NCI-H1048 (cell line): Measurements from ENCODE around the gene BRIX1.
A peak's percentile ranks its signal among the peaks of the same experiment; 100 is the strongest.
"Not testable (repeated sequence)": the region's sequence is repeated elsewhere in the genome, so short reads cannot be mapped to it uniquely, and the experiment has no call there.

Experiments
- DNase-seq: peaks from one replicate; lab custom pipeline; 2025; lab: John Stamatoyannopoulos, UW

Gene BRIX1

GRCh38 chr5:34914671-34915138 is 806 bp upstream of the BRIX1 start:
- no peak for DNase-seq

- no peak for DNase-seq
These were observed 313 bp downstream of the BRIX1 start for GRCh38 chr5:34915856-34916192.

GRCh38 chr5:34916518-34916917 is 1.0 kb downstream of the BRIX1 start:
- DNase-seq: no peak

- DNase-seq: no peak
These were observed 2.5 kb downstream of the BRIX1 start for GRCh38 chr5:34918025-34918424.

DNA sequence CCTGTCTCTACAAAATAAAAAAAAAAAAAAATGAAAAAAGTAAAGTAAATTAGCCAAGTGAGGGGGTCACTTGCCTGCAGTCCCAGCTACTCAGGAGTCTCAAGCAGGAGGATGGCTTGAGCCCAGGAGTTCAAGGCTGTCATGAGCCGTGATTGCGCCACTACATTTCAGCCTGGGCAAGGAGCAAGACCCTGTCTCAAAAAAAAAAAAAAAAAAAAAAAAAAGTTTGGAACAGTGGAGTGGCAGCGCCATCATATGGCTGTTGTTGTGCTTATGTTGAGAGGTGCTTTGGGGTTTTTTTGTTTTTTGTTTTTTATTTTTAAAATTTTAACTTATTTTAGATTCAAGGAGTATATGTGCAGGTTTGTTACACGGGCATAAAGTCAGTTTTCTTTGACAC is 3.6 kb downstream of the BRIX1 start:
- no peak for DNase-seq

DNA sequence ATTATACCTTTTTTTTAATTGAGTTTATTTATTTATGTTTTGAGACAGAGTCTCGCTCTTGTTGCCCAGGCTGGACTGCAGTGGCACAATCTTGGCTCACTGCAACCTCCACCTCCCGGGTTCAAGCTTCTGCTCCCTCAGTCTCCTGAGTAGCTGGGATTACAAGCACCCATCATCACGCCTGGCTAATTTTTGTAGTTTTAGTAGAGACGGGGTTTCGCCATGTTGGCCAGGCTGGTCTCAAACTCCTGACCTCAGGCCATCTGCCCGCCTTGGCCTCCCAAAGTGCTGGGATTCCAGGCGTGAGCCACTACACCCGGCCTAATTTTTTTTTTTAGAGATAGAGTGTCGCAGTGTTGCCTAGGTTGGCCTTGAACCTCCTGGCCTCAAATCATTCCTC is 7.7 kb downstream of the BRIX1 start:
- not testable (repeated sequence) for DNase-seq

- no peak for DNase-seq
These were observed 8.4 kb downstream of the BRIX1 start for GRCh38 chr5:34923694-34924461.

DNA sequence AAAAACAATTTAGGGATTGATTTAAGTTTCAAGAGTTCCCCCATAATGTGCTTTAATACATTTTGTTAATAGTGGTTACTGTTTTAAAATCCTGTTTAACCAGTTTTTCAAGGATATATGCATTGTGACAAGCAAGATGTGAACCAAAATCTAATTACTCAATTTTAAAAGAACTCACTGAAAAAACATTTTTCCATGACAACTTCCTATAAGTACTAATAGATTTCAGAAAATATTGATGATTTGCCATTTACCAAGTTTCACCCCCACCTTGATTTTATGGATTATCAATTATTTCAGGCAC is 8.9 kb downstream of the BRIX1 start:
- DNase-seq: no peak

- no peak for DNase-seq
These were observed 10.9 kb downstream of the BRIX1 start for GRCh38 chr5:34926318-34926888.

DNA sequence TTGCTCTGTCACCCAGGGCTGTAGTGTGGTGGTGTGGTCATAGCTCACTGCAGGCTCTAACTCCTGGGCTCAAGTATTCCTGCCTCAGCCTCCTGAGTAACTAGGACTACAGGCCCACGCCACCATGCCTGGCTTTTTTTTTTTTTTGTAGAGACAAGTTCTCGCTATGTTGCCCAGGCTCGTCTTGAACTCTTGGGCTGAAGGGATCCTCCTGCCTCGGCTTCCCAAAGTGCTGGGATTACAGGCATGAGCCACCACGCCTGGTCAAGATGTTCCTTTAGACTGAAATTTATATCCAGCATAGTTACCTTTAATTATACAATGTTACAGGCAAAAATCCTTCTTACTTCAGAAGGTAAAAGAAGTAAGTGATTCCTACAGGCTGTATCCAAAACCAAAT is 12.3 kb downstream of the BRIX1 start:
- no peak for DNase-seq

- no peak for DNase-seq
These were observed 12.8 kb downstream of the BRIX1 start for GRCh38 chr5:34928267-34928666.

DNA sequence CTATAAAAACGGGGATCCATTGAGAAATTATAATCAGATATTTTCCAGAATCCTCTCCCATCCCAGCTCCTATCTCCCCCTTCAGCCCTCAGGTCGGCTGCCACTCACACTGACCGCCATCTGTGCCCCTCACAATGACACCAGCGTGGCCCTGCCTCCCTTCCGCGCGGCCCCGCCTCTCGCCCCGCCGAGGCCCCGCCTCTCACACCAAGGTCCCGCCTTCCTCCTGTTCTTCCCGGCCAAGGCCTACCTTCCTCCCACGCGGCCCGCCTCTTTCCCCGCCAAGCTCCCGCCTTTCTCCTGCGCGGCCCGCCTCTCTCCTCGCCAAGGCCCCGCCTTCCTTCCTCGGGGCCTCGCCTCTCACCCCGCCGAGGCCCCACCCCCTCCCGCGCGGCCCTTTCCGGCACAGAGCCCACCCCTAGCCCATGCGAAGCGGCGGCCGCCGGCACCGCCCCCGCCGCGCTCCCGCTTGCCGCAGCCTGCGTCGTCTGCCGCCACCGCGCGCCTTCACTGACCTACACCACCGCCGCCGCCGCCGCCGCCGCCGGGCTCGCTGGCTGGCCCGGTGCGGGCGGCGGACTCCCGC is 13.7 kb downstream of the BRIX1 start, which contains the start of gene DNAJC21:
TSS of gene DNAJC21 (plus strand) at position 426 of the 586 bp plus-strand sequence. CDS start 261 bp downstream, outside the sequence.
- peak; percentile 90 for DNase-seq

DNA sequence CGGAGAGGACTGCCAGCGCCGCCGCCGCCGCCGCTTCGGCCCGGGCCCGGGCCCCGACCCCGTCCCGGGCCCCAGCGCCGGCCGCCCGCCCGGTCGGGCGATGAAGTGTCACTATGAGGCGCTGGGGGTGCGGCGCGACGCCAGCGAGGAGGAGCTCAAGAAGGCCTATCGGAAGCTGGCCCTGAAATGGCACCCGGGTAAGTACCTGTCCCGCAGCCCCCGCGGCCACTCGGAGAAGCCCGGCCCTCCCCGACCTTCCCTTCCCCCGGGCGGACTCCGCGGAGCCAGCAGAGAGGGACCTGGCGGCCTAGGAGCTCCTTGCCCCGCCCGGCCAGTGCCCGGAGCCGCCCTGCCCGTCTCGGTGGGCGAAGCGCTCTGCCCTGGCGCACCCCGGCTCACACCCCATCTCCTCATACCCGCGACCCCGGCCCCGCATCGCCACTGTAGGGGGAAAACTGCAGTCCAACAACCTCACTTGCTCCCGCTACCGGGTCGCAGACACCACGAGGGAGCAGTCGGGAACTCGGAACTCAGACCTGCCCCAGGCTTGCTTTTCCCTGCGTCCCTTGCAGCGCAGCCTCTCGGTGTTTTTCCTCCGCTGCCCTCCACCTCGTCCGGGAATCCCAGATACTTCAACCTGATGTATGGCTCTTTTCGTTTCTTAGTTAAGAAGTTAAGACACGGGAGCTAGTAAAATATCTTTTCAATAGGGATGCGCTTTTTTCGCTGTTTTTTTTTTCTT is 14.4 kb downstream of the BRIX1 start:
- DNase-seq: peak; percentile 52

DNA sequence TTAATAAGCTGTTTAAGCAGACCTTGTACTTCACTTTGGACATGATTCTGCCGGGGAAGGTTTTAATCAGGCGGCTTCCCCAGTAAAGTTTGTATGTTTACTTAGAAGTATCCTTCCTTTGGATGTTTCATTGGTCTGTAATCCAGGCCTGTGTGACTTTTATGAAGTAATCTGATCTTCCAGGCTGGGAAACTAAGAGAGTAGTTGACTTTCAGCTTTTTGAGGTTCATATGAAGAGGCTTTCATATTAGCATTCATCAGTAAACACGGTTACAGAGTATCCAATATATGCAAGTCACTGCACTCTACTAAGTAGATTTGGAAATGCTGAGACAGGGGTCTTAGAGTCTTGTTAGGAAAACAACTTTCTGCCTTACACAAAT is 14.9 kb downstream of the BRIX1 start:
- no peak for DNase-seq

- DNase-seq: no peak
These were observed 15.4 kb downstream of the BRIX1 start for GRCh38 chr5:34930870-34931269.

- DNase-seq: no peak
These were observed 17.4 kb downstream of the BRIX1 start for GRCh38 chr5:34932947-34933346.

- no peak for DNase-seq
These were observed 26.4 kb downstream of the BRIX1 start for GRCh38 chr5:34941936-34942335.

DNA sequence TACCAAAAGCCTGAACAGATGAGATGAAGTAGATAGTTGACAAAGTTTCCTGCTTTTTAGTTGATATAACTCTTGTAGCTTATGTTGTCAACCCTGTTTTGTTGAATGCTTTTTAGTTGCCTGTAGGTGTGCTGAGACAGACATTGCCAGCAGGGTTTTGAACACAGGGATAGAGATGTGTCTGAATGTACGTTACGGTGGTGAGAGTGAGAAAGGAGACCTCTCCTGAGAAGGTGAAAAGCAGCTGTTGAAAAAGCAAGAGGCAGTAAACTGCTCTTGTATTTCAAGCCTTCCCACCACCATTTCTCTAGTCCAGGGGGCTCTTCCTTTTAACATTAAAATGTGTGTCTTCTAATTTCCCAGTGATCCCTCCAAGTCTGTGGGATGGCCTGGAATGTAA is 28.5 kb downstream of the BRIX1 start:
- DNase-seq: no peak

- no peak for DNase-seq
These were observed 29.0 kb downstream of the BRIX1 start for GRCh38 chr5:34944460-34945047.

GRCh38 chr5:34957321-34957720 is 41.8 kb downstream of the BRIX1 start:
- no peak for DNase-seq

GRCh38 chr5:34957857-34958690 is 42.6 kb downstream of the BRIX1 start:
- no peak for DNase-seq

DNA sequence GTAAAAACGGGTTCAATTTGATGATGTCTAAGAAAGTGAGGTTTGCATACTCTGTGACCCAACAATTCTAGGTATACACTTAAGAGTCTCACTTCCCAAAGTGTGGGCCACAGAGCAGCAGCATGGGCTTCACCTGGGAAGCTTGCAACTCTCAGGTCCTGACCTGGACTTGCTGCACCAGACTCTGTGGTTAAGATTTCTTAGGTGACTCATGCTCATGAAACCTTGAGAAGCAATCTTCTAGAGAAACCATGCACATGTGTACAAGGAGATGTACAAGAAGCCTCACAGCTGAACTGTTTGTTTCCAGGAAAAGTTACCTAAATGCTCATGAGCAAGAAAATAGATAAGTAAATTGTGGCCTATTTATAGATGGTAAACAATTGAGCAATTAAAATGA is 43.8 kb downstream of the BRIX1 start:
- no peak for DNase-seq
